PC-3 (cell line): ENCODE results near the gene MICU1.

Source experiments
- EZH2phosphoT487 ChIP-seq: fragments of 300-600 bp; sonication (generic); IDR thresholded peaks from 2 replicates; pipeline ENCODE4 v1.6.1; 2018; ENCODE audit warnings: mild to moderate bottlenecking, antibody characterized with exemption, low read length, borderline replicate concordance
- TF ChIP-seq, protein P1 (sequence below): fragments of 300-600 bp; sonication (generic); conservative IDR thresholded peaks from 2 replicates; pipeline ENCODE4 v1.5.1; 2017; ENCODE audit warnings: antibody characterized with exemption, low read depth, mild to moderate bottlenecking, low read length

DNA sequence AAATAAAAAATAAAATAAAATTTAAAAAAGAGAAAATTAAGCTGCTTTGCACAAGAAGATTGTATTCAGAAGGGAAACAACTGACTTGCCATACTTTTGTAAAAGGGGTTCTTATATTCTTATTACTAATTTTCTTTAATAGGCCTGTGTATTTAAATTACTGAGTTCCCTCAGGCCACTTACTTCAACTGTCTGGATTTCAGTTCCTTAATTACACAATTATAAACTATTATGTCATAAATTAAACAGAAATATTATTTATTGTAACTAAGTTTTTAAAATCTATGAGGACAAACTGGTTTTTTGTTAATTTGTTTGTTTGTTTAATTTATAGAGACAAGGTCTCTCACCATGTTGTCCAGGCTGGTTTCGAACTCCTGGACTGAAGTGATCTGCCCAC is 22.4 kb upstream of the MICU1 start:
- TF ChIP-seq, protein P1, sequence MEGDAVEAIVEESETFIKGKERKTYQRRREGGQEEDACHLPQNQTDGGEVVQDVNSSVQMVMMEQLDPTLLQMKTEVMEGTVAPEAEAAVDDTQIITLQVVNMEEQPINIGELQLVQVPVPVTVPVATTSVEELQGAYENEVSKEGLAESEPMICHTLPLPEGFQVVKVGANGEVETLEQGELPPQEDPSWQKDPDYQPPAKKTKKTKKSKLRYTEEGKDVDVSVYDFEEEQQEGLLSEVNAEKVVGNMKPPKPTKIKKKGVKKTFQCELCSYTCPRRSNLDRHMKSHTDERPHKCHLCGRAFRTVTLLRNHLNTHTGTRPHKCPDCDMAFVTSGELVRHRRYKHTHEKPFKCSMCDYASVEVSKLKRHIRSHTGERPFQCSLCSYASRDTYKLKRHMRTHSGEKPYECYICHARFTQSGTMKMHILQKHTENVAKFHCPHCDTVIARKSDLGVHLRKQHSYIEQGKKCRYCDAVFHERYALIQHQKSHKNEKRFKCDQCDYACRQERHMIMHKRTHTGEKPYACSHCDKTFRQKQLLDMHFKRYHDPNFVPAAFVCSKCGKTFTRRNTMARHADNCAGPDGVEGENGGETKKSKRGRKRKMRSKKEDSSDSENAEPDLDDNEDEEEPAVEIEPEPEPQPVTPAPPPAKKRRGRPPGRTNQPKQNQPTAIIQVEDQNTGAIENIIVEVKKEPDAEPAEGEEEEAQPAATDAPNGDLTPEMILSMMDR, result no peak
- TF ChIP-seq EZH2phosphoT487, result no peak
